ENCODE measurements around the gene TAF4B. TPM values are rescaled to one million over a fixed set of nuclear protein-coding genes. Genes with fewer than 3 reads are reported as not detected.

Gene TAF4B, protein sequence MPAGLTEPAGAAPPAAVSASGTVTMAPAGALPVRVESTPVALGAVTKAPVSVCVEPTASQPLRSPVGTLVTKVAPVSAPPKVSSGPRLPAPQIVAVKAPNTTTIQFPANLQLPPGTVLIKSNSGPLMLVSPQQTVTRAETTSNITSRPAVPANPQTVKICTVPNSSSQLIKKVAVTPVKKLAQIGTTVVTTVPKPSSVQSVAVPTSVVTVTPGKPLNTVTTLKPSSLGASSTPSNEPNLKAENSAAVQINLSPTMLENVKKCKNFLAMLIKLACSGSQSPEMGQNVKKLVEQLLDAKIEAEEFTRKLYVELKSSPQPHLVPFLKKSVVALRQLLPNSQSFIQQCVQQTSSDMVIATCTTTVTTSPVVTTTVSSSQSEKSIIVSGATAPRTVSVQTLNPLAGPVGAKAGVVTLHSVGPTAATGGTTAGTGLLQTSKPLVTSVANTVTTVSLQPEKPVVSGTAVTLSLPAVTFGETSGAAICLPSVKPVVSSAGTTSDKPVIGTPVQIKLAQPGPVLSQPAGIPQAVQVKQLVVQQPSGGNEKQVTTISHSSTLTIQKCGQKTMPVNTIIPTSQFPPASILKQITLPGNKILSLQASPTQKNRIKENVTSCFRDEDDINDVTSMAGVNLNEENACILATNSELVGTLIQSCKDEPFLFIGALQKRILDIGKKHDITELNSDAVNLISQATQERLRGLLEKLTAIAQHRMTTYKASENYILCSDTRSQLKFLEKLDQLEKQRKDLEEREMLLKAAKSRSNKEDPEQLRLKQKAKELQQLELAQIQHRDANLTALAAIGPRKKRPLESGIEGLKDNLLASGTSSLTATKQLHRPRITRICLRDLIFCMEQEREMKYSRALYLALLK
- total RNA-seq (2013; cell fraction: nucleolus; rRNA removed) = 88.3 and 97.5 TPM in 2 replicates
- total RNA-seq (2014; rRNA removed) (13.8 and 15.2 TPM in 2 replicates), total RNA-seq (2014; rRNA removed; fragmentation: Illumina TruSeq; extraction: Trizol) (15.0 and 15.7 TPM in 2 replicates), total RNA-seq (2021) (11.4 and 12.3 TPM in 2 replicates), polyA plus RNA-seq (2011; rRNA removed) (14.3 and 18.5 TPM in 2 replicates), polyA plus RNA-seq (2014; fragmentation: Illumina TruSeq; extraction: Trizol) (12.8 and 16.6 TPM in 2 replicates), polyA plus RNA-seq (2014; fragmentation: Nextera tagmentation; extraction: Ambion mirVana) (1 to 10 TPM; 2.3 to 4.4 TPM), polyA plus RNA-seq (2014; rRNA removed) (7.7 and 8.4 TPM in 2 replicates), polyA plus RNA-seq (2016; fragmentation: Nextera tagmentation; extraction: Ambion mirVana) (10 to 100 TPM; 12.0 TPM), polyA minus RNA-seq (2011; rRNA and poly(A)+ RNA removed) (22.3 TPM in 2 replicates), Bru-seq, nascent RNA (percentile 81 among the genes with signal in this experiment), BruChase-seq, experiment 1, labeled RNA remaining after a 6-hour chase (percentile 64 among the genes with signal in this experiment), BruChase-seq, experiment 2, labeled RNA remaining after a 2-hour chase (percentile 69 among the genes with signal in this experiment)
- polyA plus RNA-seq (2011; ENCODE audit: low read depth) = 4.5 TPM
- 7.7 and 8.4 TPM in 2 replicates for polyA plus RNA-seq (2011; cell fraction: cytosol; rRNA removed)
- polyA plus RNA-seq (2011; cell fraction: nucleus; rRNA removed) = 8.8 and 10.4 TPM in 2 replicates
- polyA plus RNA-seq (2012) = 6.9 and 8.5 TPM in 2 replicates
- 7.5 TPM in 2 replicates for polyA minus RNA-seq (2011; cell fraction: cytosol; rRNA and poly(A)+ RNA removed)
- 23.8 and 36.5 TPM in 2 replicates for polyA minus RNA-seq (2011; cell fraction: nucleus; rRNA and poly(A)+ RNA removed)
- long read RNA-seq, experiment 1, partial matches to known transcripts = 0 of 1 reads
- long read RNA-seq, experiment 1, other reads (novel, unspliced or antisense) = 1 of 1 reads
- long read RNA-seq, experiment 2, partial matches to known transcripts = 8 of 12 reads
- long read RNA-seq, experiment 2, other reads (novel, unspliced or antisense) = 4 of 12 reads

DNA sequence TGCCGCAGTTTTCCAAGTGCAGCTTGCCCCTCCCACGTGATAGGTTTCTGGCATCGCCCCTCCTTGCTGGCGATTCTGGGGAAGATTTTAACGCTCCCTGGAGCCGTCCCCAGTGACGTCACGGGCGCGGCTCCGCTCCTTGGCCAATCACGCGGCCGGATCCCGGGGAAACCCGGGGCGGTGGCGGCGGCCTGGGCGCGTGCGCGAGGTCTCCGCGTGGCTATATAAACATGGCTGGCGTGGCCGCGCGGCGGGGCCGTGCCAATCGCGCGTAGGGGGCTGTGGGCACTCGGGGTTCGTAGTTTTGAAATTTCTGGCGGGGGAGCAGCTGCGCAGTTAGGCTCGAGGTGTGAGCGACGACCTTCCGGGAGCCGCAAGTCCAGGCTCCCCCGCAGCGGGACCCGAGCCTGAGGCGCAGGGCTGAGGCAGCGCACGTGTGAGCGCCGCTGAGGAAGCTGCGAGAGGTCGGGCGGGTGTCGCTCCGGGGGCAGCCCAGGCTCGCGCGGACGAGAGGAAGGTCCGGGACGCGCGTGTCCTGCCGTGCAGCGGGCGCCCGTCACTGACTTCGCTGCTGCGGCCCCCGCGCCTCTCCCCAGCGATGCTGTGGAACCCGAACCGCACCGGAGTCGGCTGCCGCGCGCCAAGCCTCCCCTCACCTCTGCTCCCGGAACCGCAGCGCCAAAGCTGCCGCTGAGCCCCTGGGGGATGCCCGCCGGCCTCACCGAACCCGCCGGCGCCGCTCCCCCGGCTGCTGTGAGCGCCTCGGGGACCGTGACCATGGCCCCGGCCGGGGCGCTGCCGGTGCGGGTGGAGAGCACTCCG lies at the start of gene TAF4B:
Gene TAF4B (plus strand): TSS at position 217 of the 822 bp plus-strand sequence. CDS start 489 bp downstream, at position 706.
- Histone ChIP-seq H3K27me3 (replicated peaks in 1 of 2; ENCODE audit: control insufficient read depth in 2 of 2, insufficient read depth in 2 of 2, low read length in 1 of 2) (no peaks in the 10 kb centered on the region), H3K27ac (ENCODE audit: control insufficient read depth, insufficient read depth) (peak within 1 kb of the TSS; percentile 54), H3K4me2 (ENCODE audit: control insufficient read depth, insufficient read depth) (peak within 1 kb of the TSS; percentile 92), H2AFZ (ENCODE audit: control insufficient read depth, low read depth, low read length) (peak within 1 kb of the TSS; percentile 98), H3K36me3 (ENCODE audit: control insufficient read depth in 2 of 2, insufficient read depth in 2 of 2, low read length in 1 of 2) (no peaks in the 10 kb centered on the region), H3K4me1 (ENCODE audit: control insufficient read depth, insufficient read depth, low read length) (no peaks in the 10 kb centered on the region), H3K9me3 (replicated peaks; ENCODE audit: control insufficient read depth, insufficient read depth, low read length) (no peaks in the 10 kb centered on the region; the same call in 2 of the 3 replicates), H4K20me1 (ENCODE audit: control insufficient read depth, insufficient read depth) (no peaks in the 10 kb centered on the region), H3K4me3 (peak within 1 kb of the TSS; percentile 72), H3K79me2 (ENCODE audit: control insufficient read depth, insufficient read depth, low read length) (peaks cover 42% of the 10 kb centered on the region), H3K9ac (ENCODE audit: control insufficient read depth, insufficient read depth, low read length) (peak within 1 kb of the TSS; percentile 84)
- FAIRE-seq = peak; percentile 62
- peak; percentile 84 for ATAC-seq
- in situ Hi-C loops (cut with MboI) = no loop called here
- SMC1A ChIA-PET (ENCODE audit: uncharacterized antibody, unreplicated experiment) = interaction anchor here (0.6 to 2.4 kb wide), 8 partner anchors 9 to 151 kb away, joined by 3 to 8 read pairs (median 4); no protein-coding TSS in a partner anchor
- intact Hi-C loops (cut with micrococcal nuclease; ENCODE audit: unreplicated experiment) = loop anchor here (1.0 to 5.0 kb wide), 3 partner anchors 37 to 134 kb away; partner anchors contain the start of gene SS18
- peak; percentile 68 for DNase-seq (ENCODE audit: low read depth, low spot score)
- POLR2A ChIA-PET = interaction anchor here (0.6 to 1.4 kb wide), 5 partner anchors 8 to 137 kb away, joined by 3 to 6 read pairs (median 3); no protein-coding TSS in a partner anchor
- RAD21 ChIA-PET (ENCODE audit: unreplicated experiment) = interaction anchor here (1.0 to 2.7 kb wide), 3 partner anchors 12 to 138 kb away, joined by 3 to 14 read pairs (median 9); no protein-coding TSS in a partner anchor
- BruUV-seq (replicated peaks) = no TSS peak
- WGBS (ENCODE audit: insufficient coverage, insufficient replicate concordance, low lambda C conversion rate, missing lambda C conversion rate) = under 1% methylated on average over 82 of the region's 101 CpGs
- CTCF ChIA-PET = interaction anchor here (1.1 to 1.2 kb wide), 2 partner anchors 25 to 137 kb away, joined by 4 read pairs; no protein-coding TSS in a partner anchor
- peak; percentile 90 for TF ChIP-seq YY1 (IDR thresholded peaks at IDR 0.05; ENCODE audit: low read depth, low read length)
- TF ChIP-seq IKZF1 (conservative IDR thresholded peaks at IDR 0.05) = peak; percentile 79
- no peak for TF ChIP-seq ZNF274 (IDR thresholded peaks at IDR 0.05; ENCODE audit: insufficient read depth, insufficient read length)
- TF ChIP-seq, protein P1, sequence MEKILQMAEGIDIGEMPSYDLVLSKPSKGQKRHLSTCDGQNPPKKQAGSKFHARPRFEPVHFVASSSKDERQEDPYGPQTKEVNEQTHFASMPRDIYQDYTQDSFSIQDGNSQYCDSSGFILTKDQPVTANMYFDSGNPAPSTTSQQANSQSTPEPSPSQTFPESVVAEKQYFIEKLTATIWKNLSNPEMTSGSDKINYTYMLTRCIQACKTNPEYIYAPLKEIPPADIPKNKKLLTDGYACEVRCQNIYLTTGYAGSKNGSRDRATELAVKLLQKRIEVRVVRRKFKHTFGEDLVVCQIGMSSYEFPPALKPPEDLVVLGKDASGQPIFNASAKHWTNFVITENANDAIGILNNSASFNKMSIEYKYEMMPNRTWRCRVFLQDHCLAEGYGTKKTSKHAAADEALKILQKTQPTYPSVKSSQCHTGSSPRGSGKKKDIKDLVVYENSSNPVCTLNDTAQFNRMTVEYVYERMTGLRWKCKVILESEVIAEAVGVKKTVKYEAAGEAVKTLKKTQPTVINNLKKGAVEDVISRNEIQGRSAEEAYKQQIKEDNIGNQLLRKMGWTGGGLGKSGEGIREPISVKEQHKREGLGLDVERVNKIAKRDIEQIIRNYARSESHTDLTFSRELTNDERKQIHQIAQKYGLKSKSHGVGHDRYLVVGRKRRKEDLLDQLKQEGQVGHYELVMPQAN (conservative IDR thresholded peaks at IDR 0.05) = peak; percentile 98
- TF ChIP-seq NFXL1 (IDR thresholded peaks at IDR 0.05; ENCODE audit: borderline replicate concordance) = no peak
- TF ChIP-seq CREB1 (IDR thresholded peaks at IDR 0.05; ENCODE audit: low read depth) = peak; percentile 89
- TF ChIP-seq WRNIP1 (IDR thresholded peaks at IDR 0.05; ENCODE audit: borderline replicate concordance, low read depth, low read length) = no peak
- no peak; the same call in 1 of the 2 replicates for TF ChIP-seq TBL1XR1 (IDR thresholded peaks at IDR 0.05; ENCODE audit: low read depth, low read length)
- TF ChIP-seq NFIC (IDR thresholded peaks at IDR 0.05; ENCODE audit: low read depth, low read length) = no peak
- no peak for TF ChIP-seq RCOR1 (conservative IDR thresholded peaks at IDR 0.05; ENCODE audit: low read depth, low read length)
- TF ChIP-seq LARP7 (IDR thresholded peaks at IDR 0.05) = peak; percentile 73; the same call in 1 of the 2 replicates
- TF ChIP-seq ASH2L (IDR thresholded peaks at IDR 0.05; ENCODE audit: borderline replicate concordance, low read depth) = peak; percentile 75; the same call in 1 of the 2 replicates
- peak; percentile 93 for TF ChIP-seq FOXK2 (IDR thresholded peaks at IDR 0.05)
- no peak for TF ChIP-seq MTA2 (IDR thresholded peaks at IDR 0.05; ENCODE audit: low read depth)

Measured in GM12878 (cell line).